GM18498 (cell line): ENCODE data around the gene EXOC2.

Experiments used
- ATAC-seq: cut with Tn5 transposase; IDR thresholded peaks from one replicate; pipeline ENCODE4 v1.9.1; 2021; ENCODE audit warnings: mild to moderate bottlenecking, moderate library complexity; ENCODE audit not compliant: unreplicated experiment

The EXOC2 gene

GRCh38 chr6:449057-449430 is 243.9 kb downstream of the EXOC2 start:
- ATAC-seq: no peak

- no peak for ATAC-seq
Measured at GRCh38 chr6:448296-449056, 244.5 kb downstream of the EXOC2 start.

GRCh38 chr6:447381-448165 is 245.4 kb downstream of the EXOC2 start:
- no peak for ATAC-seq

- no peak for ATAC-seq
Measured at GRCh38 chr6:446418-447366, 246.2 kb downstream of the EXOC2 start.

GRCh38 chr6:445571-446417 is 247.1 kb downstream of the EXOC2 start:
- ATAC-seq: no peak

- no peak for ATAC-seq
Measured at GRCh38 chr6:444653-445275, 248.2 kb downstream of the EXOC2 start.

- no peak for ATAC-seq
Measured at GRCh38 chr6:443621-444159, 249.2 kb downstream of the EXOC2 start.

- no peak for ATAC-seq
Measured at GRCh38 chr6:441126-441920, 251.6 kb downstream of the EXOC2 start.

GRCh38 chr6:439641-440167 is 253.2 kb downstream of the EXOC2 start:
- ATAC-seq: no peak

- ATAC-seq: no peak
Measured at GRCh38 chr6:438634-439170, 254.2 kb downstream of the EXOC2 start.

GRCh38 chr6:437037-437392 is 255.9 kb downstream of the EXOC2 start:
- ATAC-seq: no peak

- no peak for ATAC-seq
Measured at GRCh38 chr6:436308-437036, 256.5 kb downstream of the EXOC2 start.

GRCh38 chr6:435441-436307 is 257.3 kb downstream of the EXOC2 start:
- no peak for ATAC-seq
